Measurements from ENCODE around the gene TSEN54.
A peak's percentile ranks its signal among the peaks of the same experiment; 100 is the strongest.

Gene TSEN54

GRCh38 chr17:75524970-75525805 is 8.9 kb downstream of the TSEN54 start, which contains the start of gene LLGL2:
Gene LLGL2, plus strand, starts transcription at chr17:75525697. Its CDS starts 17,730 bp downstream, at chr17:75543427.
- Histone ChIP-seq H3K4me3 (ENCODE audit: low read length) (peak within 1 kb of the TSS; percentile 89), H4K20me1 (ENCODE audit: control insufficient read depth, insufficient read depth, low read depth, low read length) (no peaks in the 10 kb centered on the region), H3K79me2 (ENCODE audit: control insufficient read depth, low read length) (no peaks in the 10 kb centered on the region), H3K36me3 (ENCODE audit: control insufficient read depth, low read length) (peaks cover 25% of the 10 kb centered on the region), H3K27me3 (ENCODE audit: control insufficient read depth, low read length) (peaks cover 16% of the 10 kb centered on the region), H3K4me1 (ENCODE audit: control insufficient read depth, low read length) (peaks cover 18% of the 10 kb centered on the region), H3K27ac (ENCODE audit: low read depth, low read length) (peak within 1 kb of the TSS; percentile 13; the same call in 1 of the 2 replicates), H3K9me2 (replicated peaks; ENCODE audit: control insufficient read depth, low read length) (no peaks in the 10 kb centered on the region), H3K9me3 (ENCODE audit: control insufficient read depth, insufficient read depth, low read length) (no peaks in the 10 kb centered on the region), H3F3A (ENCODE audit: control insufficient read depth, insufficient read depth) (peaks cover 8% of the 10 kb centered on the region), H3K4me2 (ENCODE audit: low read length) (peak within 1 kb of the TSS; percentile 92)
- no peak for TF ChIP-seq EZH2phosphoT487 (IDR thresholded peaks at IDR 0.05; ENCODE audit: borderline replicate concordance, low read length)
- peak; percentile 58 for TF ChIP-seq CTCF (IDR thresholded peaks at IDR 0.05; ENCODE audit: low read depth, low read length, poor library complexity, severe bottlenecking)

DNA sequence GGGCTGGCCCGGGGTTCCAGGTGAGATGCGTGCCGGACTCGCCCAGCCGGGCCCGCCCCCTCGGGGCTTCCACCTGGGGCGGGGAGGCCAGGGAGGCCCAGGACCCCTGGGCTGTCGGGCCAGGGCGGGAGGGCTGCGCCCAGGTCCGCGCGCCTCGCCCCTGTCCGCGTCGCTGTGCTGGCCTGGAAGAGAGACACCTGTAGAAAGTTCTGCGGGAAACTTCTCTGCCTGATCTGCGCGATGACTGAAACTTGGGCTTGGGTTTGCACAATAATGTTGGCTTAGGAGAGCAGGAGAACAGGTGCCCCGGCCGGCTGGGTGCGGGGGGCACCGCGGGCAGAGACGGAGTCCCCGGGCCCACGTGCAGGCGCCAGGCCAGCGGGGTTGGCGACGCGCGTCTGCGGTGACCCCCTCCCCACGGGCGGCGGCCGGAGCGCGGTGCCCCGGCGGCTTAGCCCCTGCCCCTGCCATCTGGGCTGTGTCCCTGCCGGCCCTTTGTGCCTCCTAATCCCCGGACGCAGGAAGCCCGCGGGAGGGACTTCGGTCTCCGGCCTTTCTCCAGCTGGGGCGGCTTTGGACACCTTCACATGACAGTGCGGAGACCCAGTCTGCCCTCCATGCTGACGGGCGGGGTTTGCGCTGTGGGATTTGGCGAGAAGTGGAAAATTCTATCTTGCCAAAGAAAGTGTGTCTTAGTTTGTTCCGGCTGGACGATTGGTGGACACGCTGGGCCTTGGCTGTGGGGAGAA is 9.7 kb downstream of the TSEN54 start:
- no peaks in the 10 kb centered on the region for H4K20me1 ChIP-seq (ENCODE audit: control insufficient read depth, insufficient read depth, low read depth, low read length)
- no peak overlapping the region for H3K27ac ChIP-seq (ENCODE audit: low read depth, low read length)

DNA sequence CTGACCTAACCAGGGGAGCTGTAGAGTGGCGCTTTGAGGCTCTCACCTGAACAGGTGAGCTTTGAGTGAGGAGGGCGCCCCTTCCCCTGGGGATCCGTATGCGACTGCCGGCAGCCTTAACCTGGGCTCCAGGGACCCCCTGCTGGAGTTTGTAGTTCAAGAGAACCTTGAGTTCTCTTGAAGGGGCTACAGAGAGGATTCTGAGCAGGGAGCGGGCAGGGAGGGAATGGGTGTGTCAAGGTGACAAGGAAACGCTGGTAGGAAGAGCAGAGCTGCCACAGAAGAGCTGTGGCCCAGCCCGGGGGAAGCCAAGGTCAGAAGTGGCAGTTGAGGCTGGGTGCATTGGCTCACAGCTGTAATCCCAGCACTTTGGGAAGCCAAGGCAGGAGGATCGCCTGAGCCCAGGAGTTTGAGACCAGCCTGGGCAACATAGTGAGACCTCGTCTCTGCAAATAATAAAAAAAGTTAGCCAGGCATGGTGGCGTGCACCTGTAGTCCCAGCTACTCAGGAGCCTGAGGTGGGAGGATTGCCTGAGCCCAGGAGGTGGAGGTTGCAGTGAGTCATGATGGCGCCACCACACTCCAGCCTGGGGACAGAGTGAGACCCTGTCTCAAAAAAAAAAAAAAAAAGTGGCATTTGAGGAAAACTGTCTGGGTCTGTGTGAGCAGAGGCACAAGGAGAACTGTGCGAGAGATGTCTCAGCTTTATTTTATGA is 10.4 kb downstream of the TSEN54 start:
- H3K36me3 ChIP-seq (ENCODE audit: control insufficient read depth, low read length) = peaks cover 22% of the 10 kb centered on the region
- H3K9me3 ChIP-seq (ENCODE audit: control insufficient read depth, insufficient read depth, low read length) = no peaks in the 10 kb centered on the region
- TF ChIP-seq CTCF (IDR thresholded peaks at IDR 0.05; ENCODE audit: low read depth, low read length, poor library complexity, severe bottlenecking) = no peak
- peaks cover 8% of the 10 kb centered on the region for H3F3A ChIP-seq (ENCODE audit: control insufficient read depth, insufficient read depth)
- H3K9me2 ChIP-seq (replicated peaks; ENCODE audit: control insufficient read depth, low read length) = no peaks in the 10 kb centered on the region
- H3K4me1 ChIP-seq (ENCODE audit: control insufficient read depth, low read length) = peaks cover 18% of the 10 kb centered on the region
- H3K4me3 ChIP-seq (ENCODE audit: low read length) = peak overlapping the region; percentile 75; the same call in 1 of the 2 replicates
- no peak overlapping the region for H3K27ac ChIP-seq (ENCODE audit: low read depth, low read length)
- no peaks in the 10 kb centered on the region for H3K79me2 ChIP-seq (ENCODE audit: control insufficient read depth, low read length)
- H3K27me3 ChIP-seq (ENCODE audit: control insufficient read depth, low read length) = peaks cover 16% of the 10 kb centered on the region
- peak overlapping the region; percentile 82 for H3K4me2 ChIP-seq (ENCODE audit: low read length)
- no peaks in the 10 kb centered on the region for H4K20me1 ChIP-seq (ENCODE audit: control insufficient read depth, insufficient read depth, low read depth, low read length)

More for the DNA sequence above, 9.7 kb downstream of the TSEN54 start:
- peak overlapping the region; percentile 75 for H3K4me3 ChIP-seq (ENCODE audit: low read length)
- H3K4me2 ChIP-seq (ENCODE audit: low read length) = peak overlapping the region; percentile 82
- no peaks in the 10 kb centered on the region for H3K9me3 ChIP-seq (ENCODE audit: control insufficient read depth, insufficient read depth, low read length)
- H3K27me3 ChIP-seq (ENCODE audit: control insufficient read depth, low read length) = peaks cover 16% of the 10 kb centered on the region
- peaks cover 18% of the 10 kb centered on the region for H3K4me1 ChIP-seq (ENCODE audit: control insufficient read depth, low read length)
- H3K79me2 ChIP-seq (ENCODE audit: control insufficient read depth, low read length) = no peaks in the 10 kb centered on the region
- H3K9me2 ChIP-seq (replicated peaks; ENCODE audit: control insufficient read depth, low read length) = no peaks in the 10 kb centered on the region
- H3F3A ChIP-seq (ENCODE audit: control insufficient read depth, insufficient read depth) = peaks cover 8% of the 10 kb centered on the region
- H3K36me3 ChIP-seq (ENCODE audit: control insufficient read depth, low read length) = peaks cover 25% of the 10 kb centered on the region
- no peak for TF ChIP-seq CTCF (IDR thresholded peaks at IDR 0.05; ENCODE audit: low read depth, low read length, poor library complexity, severe bottlenecking)
- TF ChIP-seq EZH2phosphoT487 (IDR thresholded peaks at IDR 0.05; ENCODE audit: borderline replicate concordance, low read length) = no peak
